ENCODE results near the gene ATP13A2. TPM values are rescaled to one million over a fixed set of nuclear protein-coding genes. Genes with fewer than 3 reads are reported as not detected.

Gene ATP13A2
- polyA plus RNA-seq, 4 donors, result 14.6 to 33.7 (median 17.4) TPM

DNA sequence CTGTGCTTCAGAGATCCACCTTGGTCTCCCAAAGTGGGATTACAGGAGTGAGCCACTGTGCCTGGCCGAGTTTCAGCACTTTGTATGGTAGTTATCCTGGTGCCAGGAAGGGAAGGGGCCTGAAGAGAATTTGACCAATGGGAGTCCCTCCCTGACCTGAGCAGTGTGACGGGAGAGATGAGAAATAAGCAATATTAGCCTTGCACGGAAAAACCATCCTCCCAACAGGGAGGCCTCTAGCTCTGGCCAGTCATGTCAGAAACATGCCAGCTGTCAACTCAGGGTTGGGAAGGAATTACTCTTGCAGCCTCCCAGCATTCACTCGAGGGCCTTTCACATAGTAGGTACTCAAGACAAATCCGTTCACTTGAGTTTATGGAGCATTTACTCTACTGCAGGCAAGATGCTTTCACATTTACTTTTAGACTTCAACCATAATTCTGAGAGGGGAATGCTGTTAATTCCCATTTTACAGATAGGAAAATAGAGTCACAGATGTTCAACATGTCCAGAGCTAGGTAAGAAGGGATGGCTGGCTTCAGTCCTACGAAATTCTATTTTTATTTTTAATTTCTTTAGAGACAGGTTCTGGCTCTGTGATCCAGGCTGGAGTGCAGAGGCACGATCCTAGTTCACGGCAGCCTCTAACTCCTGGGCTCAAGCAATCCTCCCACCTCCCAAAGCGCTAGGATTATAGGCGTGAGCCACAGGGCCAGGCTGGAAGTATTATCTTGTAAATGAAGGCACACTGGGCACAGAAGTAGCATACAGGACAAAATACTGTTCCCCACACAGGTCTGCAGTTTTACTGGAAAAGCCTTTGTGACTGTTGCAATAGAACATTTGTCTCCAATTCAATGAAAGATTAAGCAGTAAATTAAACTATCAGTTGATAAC is 3.2 kb upstream of the ATP13A2 start:
- no peak for DNase-seq
- no peak for FAIRE-seq

DNA sequence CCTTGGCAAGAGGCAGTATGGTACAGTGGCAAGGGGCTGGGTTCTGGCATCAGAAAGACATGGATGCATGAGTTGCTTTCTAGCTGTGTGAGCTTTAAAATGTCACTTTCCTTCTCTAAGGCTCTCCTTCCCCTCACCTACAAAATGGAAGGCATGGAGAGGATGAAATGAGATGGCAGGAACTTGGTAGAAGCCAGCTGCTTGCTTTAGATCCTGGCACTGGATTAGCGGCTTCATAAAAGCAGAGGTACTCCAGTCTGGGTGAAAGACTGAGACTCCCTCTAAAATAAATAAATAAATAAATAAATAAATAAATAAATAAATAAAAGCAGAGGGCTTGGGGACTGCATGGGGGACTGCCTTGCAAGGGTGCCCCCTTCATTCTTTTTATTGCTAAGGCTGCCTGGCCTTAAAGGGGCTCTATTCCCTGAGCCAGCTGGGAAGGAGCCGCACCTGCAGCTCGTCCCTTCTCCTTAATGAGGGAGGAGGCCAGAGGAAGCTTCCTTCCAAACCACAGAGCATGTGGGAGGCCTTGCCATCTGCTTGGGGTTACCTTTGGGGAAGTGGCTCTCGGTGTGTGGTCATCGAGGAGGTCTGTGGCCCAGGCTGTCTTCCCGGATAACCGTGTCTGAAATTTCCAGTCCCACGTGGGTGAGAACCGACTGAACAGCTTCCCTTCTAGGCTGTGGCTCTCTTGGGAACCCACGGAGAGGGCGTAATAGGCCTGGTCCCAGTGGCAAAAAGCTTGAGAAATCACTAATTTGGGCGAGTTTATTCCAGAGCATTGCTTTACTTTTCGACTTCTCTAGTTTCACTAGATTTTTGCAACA is 2.0 kb upstream of the ATP13A2 start:
- Histone ChIP-seq H3K27me3 (ENCODE audit: control insufficient read depth in 3 of 3, insufficient read depth in 3 of 3, low read length in 3 of 3) (no peaks in the 10 kb centered on the region), H3K9me3 (ENCODE audit: control insufficient read depth in 2 of 2, insufficient read depth in 1 of 2, low read depth in 1 of 2, low read length in 1 of 2) (no peaks in the 10 kb centered on the region), H3K36me3 (ENCODE audit: control insufficient read depth in 3 of 3, insufficient read depth in 2 of 3, low read depth in 1 of 3, low read length in 3 of 3) (peaks cover 2 to 13% (median 3%) of the 10 kb centered on the region in 3 donors), H3K27ac (ENCODE audit: low read depth in 1 of 3, low read length in 2 of 3) (no peak overlapping the region), H3K4me1 (ENCODE audit: control insufficient read depth in 3 of 3, insufficient read depth in 2 of 3, low read depth in 1 of 3, low read length in 2 of 3) (peaks cover 0 to 22% (median 0%) of the 10 kb centered on the region in 3 donors), H3K4me3 (ENCODE audit: low read depth in 1 of 3, low read length in 3 of 3) (no peak overlapping the region)
- DNase-seq, result no peak
- WGBS, 3 donors, result 75 to 85% (median 80%) methylated on average over 13 of the region's 13 CpGs
- FAIRE-seq, result no peak

More for the DNA sequence above, 3.2 kb upstream of the ATP13A2 start:
- Histone ChIP-seq H3K27ac (ENCODE audit: low read depth in 1 of 3, low read length in 2 of 3) (no peak overlapping the region), H3K36me3 (ENCODE audit: control insufficient read depth in 3 of 3, insufficient read depth in 2 of 3, low read depth in 1 of 3, low read length in 3 of 3) (peaks cover 6 to 19% (median 8%) of the 10 kb centered on the region in 3 donors), H3K27me3 (ENCODE audit: control insufficient read depth in 3 of 3, insufficient read depth in 3 of 3, low read length in 3 of 3) (no peaks in the 10 kb centered on the region), H3K4me3 (ENCODE audit: low read depth in 1 of 3, low read length in 3 of 3) (no peak overlapping the region), H3K9me3 (ENCODE audit: control insufficient read depth in 2 of 2, insufficient read depth in 1 of 2, low read depth in 1 of 2, low read length in 1 of 2) (no peaks in the 10 kb centered on the region), H3K4me1 (ENCODE audit: control insufficient read depth in 3 of 3, insufficient read depth in 2 of 3, low read depth in 1 of 3, low read length in 2 of 3) (peaks cover 0 to 17% (median 0%) of the 10 kb centered on the region in 3 donors)
- 75 to 80% (median 78%) methylated on average over 10 of the region's 10 CpGs for WGBS, 3 donors

DNA sequence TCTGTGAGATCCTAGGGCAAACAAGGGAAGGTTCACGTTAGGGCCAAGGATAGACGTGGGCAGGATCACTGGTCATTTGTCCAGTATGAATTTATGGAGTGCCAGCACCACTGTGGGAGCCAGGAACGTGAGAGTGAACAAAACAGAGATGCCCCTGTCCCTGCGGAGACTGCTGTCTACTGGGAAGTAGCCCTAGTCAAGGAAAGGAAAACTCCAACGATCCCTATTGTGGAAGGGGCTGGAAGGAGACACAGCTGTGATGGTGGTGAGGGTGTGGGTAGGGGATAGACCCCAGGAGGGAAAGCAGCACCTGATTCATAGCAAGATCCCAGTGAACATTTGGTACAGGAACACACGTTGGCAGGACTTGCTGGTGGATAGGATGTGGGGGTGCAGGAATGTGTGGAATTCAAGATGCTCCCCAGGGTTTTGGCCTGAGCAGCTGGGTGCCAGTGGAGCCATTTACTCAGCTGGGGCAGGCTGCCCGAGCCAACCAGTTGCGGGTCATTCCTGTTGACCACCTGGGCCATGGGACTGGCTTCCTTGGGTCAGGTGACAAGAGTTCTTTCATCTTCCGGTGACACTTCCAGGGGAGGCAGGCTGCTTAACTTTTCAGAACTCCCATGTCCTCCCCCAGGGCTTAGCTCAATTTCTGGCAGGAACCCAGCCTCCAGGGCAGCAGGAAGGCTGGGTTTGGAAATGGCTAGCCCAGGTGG is 1.2 kb upstream of the ATP13A2 start:
- Histone ChIP-seq H3K4me1 (ENCODE audit: control insufficient read depth in 3 of 3, insufficient read depth in 2 of 3, low read depth in 1 of 3, low read length in 2 of 3) (peaks cover 0 to 22% (median 0%) of the 10 kb centered on the region in 3 donors), H3K36me3 (ENCODE audit: control insufficient read depth in 3 of 3, insufficient read depth in 2 of 3, low read depth in 1 of 3, low read length in 3 of 3) (peaks cover 0 to 6% (median 2%) of the 10 kb centered on the region in 3 donors), H3K27ac (ENCODE audit: low read depth in 1 of 3, low read length in 2 of 3) (no peak overlapping the region), H3K27me3 (ENCODE audit: control insufficient read depth in 3 of 3, insufficient read depth in 3 of 3, low read length in 3 of 3) (no peaks in the 10 kb centered on the region), H3K9me3 (ENCODE audit: control insufficient read depth in 2 of 2, insufficient read depth in 1 of 2, low read depth in 1 of 2, low read length in 1 of 2) (no peaks in the 10 kb centered on the region), H3K4me3 (ENCODE audit: low read depth in 1 of 3, low read length in 3 of 3) (no peak overlapping the region)
- 72 to 73% (median 73%) methylated on average over 9 of the region's 9 CpGs for WGBS, 3 donors
- DNase-seq (no peak), FAIRE-seq (no peak)

DNA sequence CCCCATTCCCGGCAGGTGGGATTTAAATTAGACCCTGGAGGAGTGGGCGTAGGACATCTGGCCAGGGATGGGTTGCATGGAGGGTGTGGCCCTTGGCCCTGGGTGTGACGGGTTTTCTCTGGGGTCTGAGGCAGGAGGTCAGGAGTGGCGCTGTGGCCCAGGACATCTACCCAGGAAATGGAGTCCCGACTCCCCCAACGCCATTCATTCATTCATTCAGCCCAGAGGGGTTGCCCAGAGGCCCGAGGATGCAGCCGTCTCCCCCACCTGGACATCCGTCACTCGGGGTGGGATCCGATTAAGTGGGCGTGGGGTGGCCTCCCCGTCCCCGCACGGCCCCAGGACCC is 663 bp downstream of the ATP13A2 start:
- Histone ChIP-seq H3K9me3 (ENCODE audit: control insufficient read depth in 2 of 2, insufficient read depth in 1 of 2, low read depth in 1 of 2, low read length in 1 of 2) (no peaks in the 10 kb centered on the region), H3K27me3 (ENCODE audit: control insufficient read depth in 3 of 3, insufficient read depth in 3 of 3, low read length in 3 of 3) (no peaks in the 10 kb centered on the region), H3K36me3 (ENCODE audit: control insufficient read depth in 3 of 3, insufficient read depth in 2 of 3, low read depth in 1 of 3, low read length in 3 of 3) (no peaks in the 10 kb centered on the region), H3K27ac (ENCODE audit: low read depth in 1 of 3, low read length in 2 of 3) (peak overlapping the region in 1 of 3 donors; percentile 32), H3K4me3 (ENCODE audit: low read depth in 1 of 3, low read length in 3 of 3) (peak overlapping the region; percentile 63 to 89 (median 79)), H3K4me1 (ENCODE audit: control insufficient read depth in 3 of 3, insufficient read depth in 2 of 3, low read depth in 1 of 3, low read length in 2 of 3) (peaks cover 0 to 19% (median 0%) of the 10 kb centered on the region in 3 donors)
- 0 to 2% (median 1%) methylated on average over 10 to 15 of the region's 15 CpGs for WGBS, 3 donors
- DNase-seq (peak in 1 of 2 donors; percentile 10), FAIRE-seq (no peak)

DNA sequence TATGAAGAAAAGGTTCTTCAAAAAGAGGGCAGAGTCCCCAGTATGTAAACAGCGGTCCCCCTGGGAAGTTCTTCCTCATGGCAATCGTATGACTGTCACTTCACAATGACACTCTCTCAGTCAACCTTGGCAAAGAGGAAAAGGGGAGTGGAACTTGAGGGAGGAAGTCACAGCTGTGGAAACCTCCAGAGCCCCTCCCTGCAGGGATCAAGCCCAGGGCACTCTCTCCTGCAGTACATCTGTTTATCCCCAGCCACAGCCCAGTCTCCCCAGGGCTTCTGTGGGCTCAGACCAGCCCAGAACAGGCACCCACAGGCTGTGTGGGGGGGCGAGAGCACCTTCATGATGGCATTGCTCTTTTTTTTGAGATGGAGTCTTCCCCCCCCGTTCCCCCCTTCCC is 2.0 kb downstream of the ATP13A2 start:
- H3K9me3 ChIP-seq (ENCODE audit: control insufficient read depth in 2 of 2, insufficient read depth in 1 of 2, low read depth in 1 of 2, low read length in 1 of 2), result no peaks in the 10 kb centered on the region
- H3K4me3 ChIP-seq (ENCODE audit: low read depth in 1 of 3, low read length in 3 of 3), result no peak overlapping the region
- no peaks in the 10 kb centered on the region for H3K27me3 ChIP-seq (ENCODE audit: control insufficient read depth in 3 of 3, insufficient read depth in 3 of 3, low read length in 3 of 3)
- H3K27ac ChIP-seq (ENCODE audit: low read depth in 1 of 3, low read length in 2 of 3), result no peak overlapping the region
- FAIRE-seq, result no peak
- H3K4me1 ChIP-seq (ENCODE audit: control insufficient read depth in 3 of 3, insufficient read depth in 2 of 3, low read depth in 1 of 3, low read length in 2 of 3), result peaks cover 0 to 17% (median 0%) of the 10 kb centered on the region in 3 donors
- H3K36me3 ChIP-seq (ENCODE audit: control insufficient read depth in 3 of 3, insufficient read depth in 2 of 3, low read depth in 1 of 3, low read length in 3 of 3), result peaks cover 0 to 11% (median 3%) of the 10 kb centered on the region in 3 donors
- peak; percentile 32 to 47 for DNase-seq
- WGBS, 3 donors, result 43 to 55% (median 45%) methylated on average over 3 to 4 of the region's 4 CpGs

DNA sequence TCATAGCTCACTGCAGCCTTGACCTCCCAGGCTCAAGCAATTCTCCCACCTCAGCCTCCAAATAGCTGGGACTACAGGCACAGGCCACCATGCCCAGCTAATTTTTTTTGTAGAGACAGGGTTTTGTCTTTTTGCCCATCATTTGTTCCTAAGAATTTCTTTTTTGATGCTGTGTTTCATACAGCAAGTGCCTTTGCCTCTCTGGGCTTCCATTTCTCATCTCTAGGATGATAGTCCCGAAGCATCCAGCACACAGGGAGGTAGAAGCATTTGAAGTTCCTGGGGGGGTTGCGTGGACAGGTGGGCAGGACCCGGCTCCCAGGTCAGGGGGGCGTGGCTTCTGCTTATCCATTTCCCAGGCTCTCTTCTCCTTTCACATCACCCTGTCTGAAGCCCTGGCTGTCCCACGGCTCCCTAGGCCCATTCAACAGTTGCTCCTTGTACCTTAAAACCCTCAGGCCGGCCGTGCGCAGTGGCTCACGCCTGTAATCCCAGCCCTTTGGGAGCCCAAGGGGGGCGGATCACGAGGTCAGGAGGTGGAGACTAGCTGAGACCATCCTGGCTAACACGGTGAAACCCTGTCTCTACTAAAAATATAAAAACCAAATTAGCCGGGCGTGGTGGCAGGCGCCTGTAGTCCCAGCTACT is 3.4 kb downstream of the ATP13A2 start:
- Histone ChIP-seq H3K36me3 (ENCODE audit: control insufficient read depth in 3 of 3, insufficient read depth in 2 of 3, low read depth in 1 of 3, low read length in 3 of 3) (peaks cover 0 to 19% (median 8%) of the 10 kb centered on the region in 3 donors), H3K4me3 (ENCODE audit: low read depth in 1 of 3, low read length in 3 of 3) (no peak overlapping the region), H3K27me3 (ENCODE audit: control insufficient read depth in 3 of 3, insufficient read depth in 3 of 3, low read length in 3 of 3) (no peaks in the 10 kb centered on the region), H3K27ac (ENCODE audit: low read depth in 1 of 3, low read length in 2 of 3) (no peak overlapping the region), H3K4me1 (ENCODE audit: control insufficient read depth in 3 of 3, insufficient read depth in 2 of 3, low read depth in 1 of 3, low read length in 2 of 3) (peaks cover 0 to 17% (median 0%) of the 10 kb centered on the region in 3 donors), H3K9me3 (ENCODE audit: control insufficient read depth in 2 of 2, insufficient read depth in 1 of 2, low read depth in 1 of 2, low read length in 1 of 2) (no peaks in the 10 kb centered on the region)
- DNase-seq (no peak), FAIRE-seq (no peak)
- WGBS, 3 donors, result 87 to 93% (median 88%) methylated on average over 15 of the region's 15 CpGs

DNA sequence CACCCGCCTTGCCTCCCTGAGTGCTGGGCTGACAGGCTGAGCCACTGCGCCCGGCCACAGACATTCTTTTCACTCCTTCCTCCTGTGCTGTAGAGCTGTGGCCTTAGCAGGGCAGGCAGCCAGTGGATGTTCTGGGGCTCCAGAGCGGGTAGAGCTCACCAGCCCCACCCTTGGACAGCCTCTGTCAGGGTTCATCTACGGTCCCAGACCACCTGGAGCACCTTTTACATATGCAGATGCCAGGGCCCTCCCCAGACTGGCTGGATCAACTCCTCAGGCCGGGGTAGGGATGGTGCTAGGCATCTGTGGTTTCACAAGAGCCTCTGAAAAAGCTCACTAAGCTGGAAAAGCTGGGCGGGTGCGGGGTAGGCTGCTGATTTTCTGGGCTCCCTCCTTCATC is 4.6 kb downstream of the ATP13A2 start:
- 91 to 93% (median 91%) methylated on average over 8 of the region's 8 CpGs for whole genome bisulfite sequencing, 3 donors
- FAIRE-seq (no peak), DNase-seq (no peak)
- Histone ChIP-seq H3K4me1 (ENCODE audit: control insufficient read depth in 3 of 3, insufficient read depth in 2 of 3, low read depth in 1 of 3, low read length in 2 of 3) (peaks cover 0 to 14% (median 0%) of the 10 kb centered on the region in 3 donors), H3K4me3 (ENCODE audit: low read depth in 1 of 3, low read length in 3 of 3) (no peak overlapping the region), H3K9me3 (ENCODE audit: control insufficient read depth in 2 of 2, insufficient read depth in 1 of 2, low read depth in 1 of 2, low read length in 1 of 2) (no peaks in the 10 kb centered on the region), H3K36me3 (ENCODE audit: control insufficient read depth in 3 of 3, insufficient read depth in 2 of 3, low read depth in 1 of 3, low read length in 3 of 3) (peaks cover 0 to 30% (median 8%) of the 10 kb centered on the region in 3 donors), H3K27ac (ENCODE audit: low read depth in 1 of 3, low read length in 2 of 3) (no peak overlapping the region), H3K27me3 (ENCODE audit: control insufficient read depth in 3 of 3, insufficient read depth in 3 of 3, low read length in 3 of 3) (no peaks in the 10 kb centered on the region)

Data from small intestine (tissue), 7 donors.